Neuronal stem cell (in vitro differentiated cells): Measurements from ENCODE around the gene RILP.

Source experiments
- DNase-seq: peaks from one replicate; pipeline ENCODE4 v3.0.0-alpha.2; 2013; ENCODE audit warnings: low spot score
- H2AFZ ChIP-seq: one replicate; pipeline ENCODE4 v1.6.1; 2013; ENCODE audit warnings: mild to moderate bottlenecking, low read length, inconsistent platforms
- H2AK5ac ChIP-seq: 2 replicates; pipeline ENCODE4 v1.6.1; 2013; ENCODE audit warnings: low read depth, mild to moderate bottlenecking, inconsistent platforms, low read length, moderate library complexity, mixed read lengths
- H2BK120ac ChIP-seq: 2 replicates; pipeline ENCODE4 v1.6.1; 2013; ENCODE audit warnings: low read depth, mild to moderate bottlenecking, inconsistent platforms, low read length, moderate library complexity, mixed read lengths
- H2BK12ac ChIP-seq: one replicate; pipeline ENCODE4 v1.6.1; 2013; ENCODE audit warnings: low read length, inconsistent platforms
- H2BK15ac ChIP-seq: 2 replicates; pipeline ENCODE4 v1.6.1; 2013; ENCODE audit warnings: mild to moderate bottlenecking, low read length, inconsistent platforms, mixed read lengths
- H2BK5ac ChIP-seq: one replicate; pipeline ENCODE4 v1.6.1; 2013; ENCODE audit warnings: inconsistent platforms, mild to moderate bottlenecking, low read length, moderate library complexity
- H3K14ac ChIP-seq: one replicate; pipeline ENCODE4 v1.6.1; 2013; ENCODE audit warnings: low read length, inconsistent platforms
- H3K18ac ChIP-seq: 2 replicates; pipeline ENCODE4 v1.6.1; 2013; ENCODE audit warnings: low read length, inconsistent platforms
- H3K23ac ChIP-seq: 2 replicates; pipeline ENCODE4 v1.6.1; 2013; ENCODE audit warnings: low read depth, mild to moderate bottlenecking, mixed read lengths, low read length, inconsistent platforms; ENCODE audit not compliant: poor library complexity
- H3K27ac ChIP-seq: replicated peaks from 3 replicates; pipeline ENCODE4 v1.5.1; 2013; ENCODE audit warnings: low read length, inconsistent platforms
- H3K27me3 ChIP-seq, 3 experiments: 2 replicates each; pipeline ENCODE4 v1.6.1; 2013; ENCODE audit warnings: low read length in 3 of 3, mild to moderate bottlenecking in 2 of 3, inconsistent platforms in 1 of 3, low read depth in 1 of 3, mixed read lengths in 1 of 3, moderate library complexity in 1 of 3; ENCODE audit not compliant: control insufficient read depth in 3 of 3, insufficient read depth in 3 of 3
- H3K36me3 ChIP-seq, 2 donors: replicated peaks in 1 of 2; 2 replicates each; pipeline ENCODE4 v1.6.1; 2013; ENCODE audit warnings: low read length in 2 of 2; ENCODE audit not compliant: control insufficient read depth in 2 of 2, insufficient read depth in 2 of 2
- H3K4ac ChIP-seq: 2 replicates; pipeline ENCODE4 v1.6.1; 2013; ENCODE audit warnings: inconsistent platforms, mild to moderate bottlenecking, low read length, moderate library complexity
- H3K4me1 ChIP-seq, 2 donors: 1 replicate in 1 of 2; 2 replicates in 1 of 2; pipeline ENCODE4 v1.6.1; 2013; ENCODE audit warnings: low read length in 2 of 2, low read depth in 1 of 2; ENCODE audit not compliant: control insufficient read depth in 2 of 2, insufficient read depth in 1 of 2
- H3K4me2 ChIP-seq: one replicate; pipeline ENCODE4 v1.6.1; 2013; ENCODE audit warnings: mild to moderate bottlenecking, low read length, inconsistent platforms; ENCODE audit not compliant: insufficient read depth, poor library complexity, severe bottlenecking
- H3K4me3 ChIP-seq, 2 donors: 2 replicates each; pipeline ENCODE4 v1.5.1; 2013; ENCODE audit warnings: low read length in 2 of 2, mild to moderate bottlenecking in 2 of 2, inconsistent platforms in 1 of 2, moderate library complexity in 1 of 2
- H3K79me1 ChIP-seq: one replicate; pipeline ENCODE4 v1.6.1; 2013; ENCODE audit warnings: low read depth, mild to moderate bottlenecking, inconsistent platforms, low read length, moderate library complexity
- H3K9ac ChIP-seq: one replicate; pipeline ENCODE4 v1.6.1; 2013; ENCODE audit warnings: mild to moderate bottlenecking, low read depth, low read length, inconsistent platforms; ENCODE audit not compliant: poor library complexity
- H3K9me3 ChIP-seq, 2 donors: replicated peaks in 1 of 2; 2 replicates each; pipeline versions ENCODE3 to v1.6.1; 2013; ENCODE audit warnings: low read length in 2 of 2, mild to moderate bottlenecking in 2 of 2, inconsistent platforms in 1 of 2, low read depth in 1 of 2, mixed read lengths in 1 of 2, moderate library complexity in 1 of 2; ENCODE audit not compliant: control insufficient read depth in 2 of 2, insufficient read depth in 1 of 2
- H4K8ac ChIP-seq: one replicate; pipeline ENCODE4 v1.6.1; 2013; ENCODE audit warnings: low read depth, mild to moderate bottlenecking, inconsistent platforms, low read length, moderate library complexity
- H4K91ac ChIP-seq: one replicate; pipeline ENCODE4 v1.6.1; 2013; ENCODE audit warnings: low read length, low read depth, mild to moderate bottlenecking, inconsistent platforms; ENCODE audit not compliant: poor library complexity
- WGBS, 2 donors: extraction: QIAGEN DNeasy Blood & Tissue Kit; methylation state at CpG; one replicate each; pipeline ENCODE4 v1.1.7; 2013; ENCODE audit warnings: missing lambda C conversion rate in 2 of 2, mixed read lengths in 1 of 2; ENCODE audit not compliant: insufficient read length in 2 of 2, insufficient replicate concordance in 1 of 2; ENCODE audit errors: extremely low coverage in 2 of 2; 5-methylcytosine and 5-hydroxymethylcytosine counted together

RILP gene

GRCh38 chr17:1643293-1643998, 6.2 kb downstream of the RILP start:
- Histone ChIP-seq H3K4me3 (peak overlapping the region in 1 of 2 donors; percentile 76), H2AK5ac (peak overlapping the region; percentile 96), H3K36me3 (peaks cover 0 to 5% of the 10 kb centered on the region in 2 donors), H2AFZ (no peak overlapping the region), H3K79me1 (peaks cover 2% of the 10 kb centered on the region), H2BK12ac (peak overlapping the region; percentile 99), H3K27ac (no peak overlapping the region), H4K91ac (no peak overlapping the region), H3K14ac (peak overlapping the region; percentile 94), H3K4me2 (peak overlapping the region; percentile 94), H3K27me3 (peaks cover 0 to 27% (median 0%) of the 10 kb centered on the region in 3 experiments), H2BK15ac (peak overlapping the region; percentile 89), H3K4me1 (peaks cover 18 to 46% of the 10 kb centered on the region in 2 donors), H3K9me3 (peaks cover 0 to 2% of the 10 kb centered on the region in 2 donors), H2BK120ac (no peak overlapping the region), H3K4ac (no peak overlapping the region), H3K9ac (peak overlapping the region; percentile 86), H4K8ac (no peak overlapping the region), H3K18ac (peak overlapping the region; percentile 95), H3K23ac (peak overlapping the region; percentile 73), H2BK5ac (peak overlapping the region; percentile 48)
- no CpG with 5 or more reads among the region's 90 CpGs for WGBS, 2 donors
- peak; percentile 45 for DNase-seq

- Histone ChIP-seq H3K4me2 (no peak overlapping the region), H3K18ac (peak overlapping the region; percentile 84), H2AK5ac (peak overlapping the region; percentile 96), H3K4ac (no peak overlapping the region), H2BK15ac (peak overlapping the region; percentile 99), H3K36me3 (no peaks in the 10 kb centered on the region), H3K79me1 (peaks cover 2% of the 10 kb centered on the region), H3K27me3 (peaks cover 0 to 19% (median 0%) of the 10 kb centered on the region in 3 experiments), H3K23ac (no peak overlapping the region), H3K4me3 (no peak overlapping the region), H2AFZ (no peak overlapping the region), H3K9me3 (no peaks in the 10 kb centered on the region), H4K8ac (no peak overlapping the region), H2BK12ac (no peak overlapping the region), H2BK5ac (peak overlapping the region; percentile 54), H3K27ac (no peak overlapping the region), H2BK120ac (no peak overlapping the region), H4K91ac (no peak overlapping the region), H3K4me1 (peaks cover 22 to 45% of the 10 kb centered on the region in 2 donors), H3K9ac (no peak overlapping the region), H3K14ac (no peak overlapping the region)
- DNase-seq = no peak
- WGBS, 2 donors = no CpG with 5 or more reads among the region's 12 CpGs
Observed at GRCh38 chr17:1641065-1641403, 8.6 kb downstream of the RILP start.

GRCh38 chr17:1640329-1641064, 9.2 kb downstream of the RILP start:
- Histone ChIP-seq H2AFZ (no peak overlapping the region), H3K23ac (peak overlapping the region; percentile 57), H3K14ac (peak overlapping the region; percentile 71), H2BK15ac (peak overlapping the region; percentile 99), H3K4me1 (peaks cover 21 to 39% of the 10 kb centered on the region in 2 donors), H4K8ac (no peak overlapping the region), H3K27me3 (peaks cover 0 to 19% (median 0%) of the 10 kb centered on the region in 3 experiments), H2BK120ac (peak overlapping the region; percentile 87), H4K91ac (peak overlapping the region; percentile 97), H2BK5ac (peak overlapping the region; percentile 54), H3K79me1 (peaks cover 2% of the 10 kb centered on the region), H3K9me3 (no peaks in the 10 kb centered on the region), H2AK5ac (peak overlapping the region; percentile 96), H3K27ac (peak overlapping the region; percentile 27), H3K18ac (peak overlapping the region; percentile 84), H2BK12ac (peak overlapping the region; percentile 98), H3K4me2 (no peak overlapping the region), H3K4ac (peak overlapping the region; percentile 84), H3K9ac (no peak overlapping the region), H3K36me3 (no peaks in the 10 kb centered on the region), H3K4me3 (no peak overlapping the region)
- DNase-seq = no peak
- WGBS, 2 donors = no CpG with 5 or more reads among the region's 23 CpGs

GRCh38 chr17:1639549-1640180, 10.0 kb downstream of the RILP start:
- peak overlapping the region; percentile 88 for H2BK12ac ChIP-seq
- H2AFZ ChIP-seq = no peak overlapping the region
- peak overlapping the region; percentile 96 for H2AK5ac ChIP-seq
- no peak overlapping the region for H3K27ac ChIP-seq
- H3K4ac ChIP-seq = no peak overlapping the region
- peak overlapping the region; percentile 85 for H3K18ac ChIP-seq
- no peak overlapping the region for H4K8ac ChIP-seq
- no peak overlapping the region for H3K9ac ChIP-seq
- H3K36me3 ChIP-seq = no peaks in the 10 kb centered on the region
- no peak overlapping the region for H3K23ac ChIP-seq
- no peaks in the 10 kb centered on the region for H3K9me3 ChIP-seq
- no peak overlapping the region for H3K4me3 ChIP-seq
- no peak overlapping the region for H3K14ac ChIP-seq
- peak overlapping the region; percentile 54 for H2BK5ac ChIP-seq
- H3K27me3 ChIP-seq = peaks cover 0 to 14% (median 0%) of the 10 kb centered on the region in 3 experiments
- WGBS, 2 donors = no CpG with 5 or more reads among the region's 11 CpGs
- H2BK120ac ChIP-seq = peak overlapping the region; percentile 87
- DNase-seq = no peak
- H2BK15ac ChIP-seq = peak overlapping the region; percentile 99
- peaks cover 19 to 31% of the 10 kb centered on the region in 2 donors for H3K4me1 ChIP-seq
- H3K4me2 ChIP-seq = no peak overlapping the region
- H3K79me1 ChIP-seq = peaks cover 2% of the 10 kb centered on the region
- H4K91ac ChIP-seq = no peak overlapping the region
